ENCODE measurements around the gene PREX1.
A peak's percentile ranks its signal among the peaks of the same experiment; 100 is the strongest.

Gene PREX1

GRCh38 chr20:48629960-48630315 is 197.9 kb downstream of the PREX1 start:
- TF ChIP-seq CTCF (IDR thresholded peaks at IDR 0.05; ENCODE audit: low read length, missing control alignments): no peak
- no peak for DNase-seq (ENCODE audit: low read depth)
- H3K4me3 ChIP-seq (replicated peaks; ENCODE audit: low read depth, low read length): no peak overlapping the region

DNA sequence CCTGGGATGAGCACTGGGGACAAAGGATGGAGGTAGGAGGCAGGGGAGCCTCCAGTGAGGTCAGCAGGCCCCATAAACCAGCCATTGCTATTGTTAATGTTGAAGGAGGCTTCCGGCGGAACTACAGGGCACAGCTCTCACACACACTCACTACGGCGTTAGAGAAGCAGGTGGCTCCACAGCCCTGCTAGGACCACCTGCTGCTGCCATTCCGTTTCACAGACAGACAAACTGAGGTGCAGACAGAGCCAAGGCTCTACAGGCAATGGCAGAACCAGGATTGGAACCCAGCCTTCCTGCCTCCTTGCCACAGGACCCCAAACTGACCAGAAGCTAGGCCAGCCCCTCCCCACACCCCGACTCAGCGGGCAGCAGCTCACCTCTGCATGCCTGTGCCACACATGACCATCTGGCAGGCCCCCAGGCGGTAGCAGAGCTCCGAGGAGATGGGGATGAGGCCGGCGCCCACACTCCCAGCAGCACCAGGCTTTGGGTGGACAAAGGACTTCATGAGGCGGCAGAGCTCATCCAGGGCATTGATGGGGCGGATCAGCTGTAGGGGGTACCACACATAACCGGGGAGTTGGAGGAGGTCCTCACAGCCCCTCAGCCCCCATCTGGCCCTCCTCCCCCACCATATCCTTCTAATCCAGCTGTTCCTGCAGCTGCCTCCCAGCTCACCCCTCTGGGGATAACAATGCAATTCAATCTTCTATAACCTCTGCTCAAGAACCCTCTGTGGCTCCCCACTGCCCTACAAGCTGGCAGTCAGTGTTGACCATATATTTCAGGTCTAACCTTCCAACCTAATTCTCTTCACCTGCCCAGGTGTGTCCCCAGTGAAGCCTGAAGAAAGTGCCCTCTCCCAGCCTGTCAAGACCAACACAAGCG is 198.5 kb downstream of the PREX1 start:
- no peak for DNase-seq (ENCODE audit: low read depth)

GRCh38 chr20:48627737-48628128 is 200.1 kb downstream of the PREX1 start:
- no peak for TF ChIP-seq CTCF (IDR thresholded peaks at IDR 0.05; ENCODE audit: low read length, missing control alignments)
- H3K4me3 ChIP-seq (replicated peaks; ENCODE audit: low read depth, low read length): no peak overlapping the region
- no peak for DNase-seq (ENCODE audit: low read depth)

More for the DNA sequence above, 198.5 kb downstream of the PREX1 start:
- TF ChIP-seq CTCF (IDR thresholded peaks at IDR 0.05; ENCODE audit: low read length, missing control alignments): no peak
- no peak overlapping the region for H3K4me3 ChIP-seq (replicated peaks; ENCODE audit: low read depth, low read length)

- H3K4me3 ChIP-seq (replicated peaks; ENCODE audit: low read depth, low read length): no peak overlapping the region
- TF ChIP-seq CTCF (IDR thresholded peaks at IDR 0.05; ENCODE audit: low read length, missing control alignments): no peak
- DNase-seq (ENCODE audit: low read depth): no peak
Measured at GRCh38 chr20:48626938-48627736, 200.7 kb downstream of the PREX1 start.

GRCh38 chr20:48626226-48626937 is 201.4 kb downstream of the PREX1 start:
- no peak for TF ChIP-seq CTCF (IDR thresholded peaks at IDR 0.05; ENCODE audit: low read length, missing control alignments)
- DNase-seq (ENCODE audit: low read depth): peak; percentile 23
- H3K4me3 ChIP-seq (replicated peaks; ENCODE audit: low read depth, low read length): no peak overlapping the region

- no peak for DNase-seq (ENCODE audit: low read depth)
- no peak for TF ChIP-seq CTCF (IDR thresholded peaks at IDR 0.05; ENCODE audit: low read length, missing control alignments)
- no peak overlapping the region for H3K4me3 ChIP-seq (replicated peaks; ENCODE audit: low read depth, low read length)
Measured at GRCh38 chr20:48625136-48625900, 202.5 kb downstream of the PREX1 start.
